Measurements from ENCODE around the gene RPL7A.
"Not testable (repeated sequence)": the region's sequence is repeated elsewhere in the genome, so short reads cannot be mapped to it uniquely, and the experiment has no call there.

The RPL7A gene

GRCh38 chr9:133389025-133389557 lies 41.1 kb downstream of the RPL7A start:
- DNase-seq (ENCODE audit: low read depth), result no peak

- DNase-seq (ENCODE audit: low read depth), result no peak
Observed at GRCh38 chr9:133389562-133389961, 41.5 kb downstream of the RPL7A start.

GRCh38 chr9:133390713-133391112 lies 42.7 kb downstream of the RPL7A start:
- DNase-seq (ENCODE audit: low read depth), result no peak

GRCh38 chr9:133391449-133391848 lies 43.4 kb downstream of the RPL7A start:
- not testable (repeated sequence) for DNase-seq (ENCODE audit: low read depth)

GRCh38 chr9:133392308-133392707 lies 44.3 kb downstream of the RPL7A start:
- not testable (repeated sequence) for DNase-seq (ENCODE audit: low read depth)

GRCh38 chr9:133393399-133393798 lies 45.4 kb downstream of the RPL7A start:
- no peak for DNase-seq (ENCODE audit: low read depth)

- DNase-seq (ENCODE audit: low read depth), result no peak
Observed at GRCh38 chr9:133394687-133395271, 46.8 kb downstream of the RPL7A start.

- DNase-seq (ENCODE audit: low read depth), result no peak
Observed at GRCh38 chr9:133396952-133397351, 48.9 kb downstream of the RPL7A start.

GRCh38 chr9:133397370-133397769 lies 49.4 kb downstream of the RPL7A start:
- DNase-seq (ENCODE audit: low read depth), result no peak

- DNase-seq (ENCODE audit: low read depth), result no peak
Observed at GRCh38 chr9:133397895-133398294, 49.9 kb downstream of the RPL7A start.

GRCh38 chr9:133400292-133400691 lies 52.3 kb downstream of the RPL7A start:
- no peak for DNase-seq (ENCODE audit: low read depth)

Measured in fibroblast of gingiva (primary cell).